ENCODE data around the gene NELFA.
"Not testable (repeated sequence)": the region's sequence is repeated elsewhere in the genome, so short reads cannot be mapped to it uniquely, and the experiment has no call there.

Gene NELFA

GRCh38 chr4:1993718-1994516 lies 14.9 kb downstream of the NELFA start:
- DNase-seq (ENCODE audit: low spot score): not testable (repeated sequence)

GRCh38 chr4:1993169-1993516 lies 15.6 kb downstream of the NELFA start:
- no peak for DNase-seq (ENCODE audit: low spot score)

GRCh38 chr4:1992468-1993168 lies 16.2 kb downstream of the NELFA start:
- DNase-seq (ENCODE audit: low spot score): no peak

- DNase-seq (ENCODE audit: low spot score): no peak
Observed at GRCh38 chr4:1991596-1992434, 17.0 kb downstream of the NELFA start.

GRCh38 chr4:1991087-1991486 lies 17.7 kb downstream of the NELFA start:
- no peak for DNase-seq (ENCODE audit: low spot score)

GRCh38 chr4:1990676-1991075 lies 18.1 kb downstream of the NELFA start:
- DNase-seq (ENCODE audit: low spot score): no peak

- DNase-seq (ENCODE audit: low spot score): no peak
Observed at GRCh38 chr4:1990348-1990645, 18.5 kb downstream of the NELFA start.

- DNase-seq (ENCODE audit: low spot score): no peak
Observed at GRCh38 chr4:1989533-1990347, 19.0 kb downstream of the NELFA start.

- no peak for DNase-seq (ENCODE audit: low spot score)
Observed at GRCh38 chr4:1988327-1988724, 20.4 kb downstream of the NELFA start.

GRCh38 chr4:1987721-1988326 lies 20.9 kb downstream of the NELFA start:
- no peak for DNase-seq (ENCODE audit: low spot score)

GRCh38 chr4:1987296-1987695 lies 21.5 kb downstream of the NELFA start:
- DNase-seq (ENCODE audit: low spot score): no peak

- DNase-seq (ENCODE audit: low spot score): no peak
Observed at GRCh38 chr4:1986578-1987210, 22.1 kb downstream of the NELFA start.

GRCh38 chr4:1985780-1986577 lies 22.8 kb downstream of the NELFA start:
- no peak for DNase-seq (ENCODE audit: low spot score)

GRCh38 chr4:1985294-1985693 lies 23.5 kb downstream of the NELFA start:
- DNase-seq (ENCODE audit: low spot score): no peak

- DNase-seq (ENCODE audit: low spot score): no peak
Observed at GRCh38 chr4:1984406-1985191, 24.2 kb downstream of the NELFA start.

GRCh38 chr4:1983846-1984405 lies 24.8 kb downstream of the NELFA start:
- no peak for DNase-seq (ENCODE audit: low spot score)

GRCh38 chr4:1983053-1983845 lies 25.5 kb downstream of the NELFA start:
- no peak for DNase-seq (ENCODE audit: low spot score)

Data from hematopoietic multipotent progenitor cell treated with erythropoietin and hydrocortisone succinate and interleukin-3 and kit ligand, for 15 days (in vitro differentiated cells).